H1 (cell line): Measurements from ENCODE around the gene MYL5. TPM values are rescaled to one million over a fixed set of nuclear protein-coding genes. Genes with fewer than 3 reads are reported as not detected.
A peak's percentile ranks its signal among the peaks of the same experiment; 100 is the strongest.

Experiments
- CTCF ChIA-PET: fragments of 300-600 bp; sonication (Branson Sonifier 250); formaldehyde crosslinking; loops from one replicate; lab custom pipeline; 2021; ENCODE audit not compliant: partially characterized antibody; lab: Charles Lee
- POLR2A ChIA-PET: fragments of 300-600 bp; sonication (Branson Sonifier 250); formaldehyde crosslinking; loops from one replicate; lab custom pipeline; 2021; ENCODE audit warnings: inconsistent platforms; ENCODE audit not compliant: partially characterized antibody; lab: Charles Lee
- DNase-seq, 2 experiments: peaks; one replicate each; pipeline versions ENCODE4 v3.0.0 to v3.0.0-alpha.2; 2010 to 2022; ENCODE audit warnings: low spot score in 2 of 2, low read depth in 1 of 2, mixed read lengths in 1 of 2
- FAIRE-seq: peaks from 2 replicates; lab custom pipeline; 2011; peaks lifted over from hg19 to GRCh38; lab: Jason Lieb, UNC
- H2AFZ ChIP-seq: 2 replicates; pipeline ENCODE4 v1.8.1; 2012; ENCODE audit warnings: low read length, inconsistent platforms
- H2AK5ac ChIP-seq: 2 replicates; pipeline ENCODE4 v1.6.1; 2013; ENCODE audit warnings: low read depth, low read length
- H2BK120ac ChIP-seq: replicated peaks from 2 replicates; pipeline ENCODE3; 2013; ENCODE audit warnings: low read depth, low read length, inconsistent platforms
- H2BK12ac ChIP-seq: 2 replicates; pipeline ENCODE4 v1.6.1; 2013; ENCODE audit warnings: low read depth, low read length
- H2BK15ac ChIP-seq: 2 replicates; pipeline ENCODE4 v1.6.1; 2013; ENCODE audit warnings: low read length
- H2BK20ac ChIP-seq: 2 replicates; pipeline ENCODE4 v1.6.1; 2013; ENCODE audit warnings: low read length
- H2BK5ac ChIP-seq: 2 replicates; pipeline ENCODE4 v1.6.1; 2013; ENCODE audit warnings: low read depth, low read length
- H3K14ac ChIP-seq: 2 replicates; pipeline ENCODE4 v1.6.1; 2013; ENCODE audit warnings: inconsistent platforms; ENCODE audit not compliant: insufficient read length
- H3K18ac ChIP-seq: 2 replicates; pipeline ENCODE4 v1.6.1; 2013; ENCODE audit warnings: low read length; ENCODE audit errors: extremely low read depth
- H3K23ac ChIP-seq: 2 replicates; pipeline ENCODE4 v1.6.1; 2013; ENCODE audit warnings: inconsistent platforms; ENCODE audit not compliant: insufficient read length
- H3K23me2 ChIP-seq: 2 replicates; pipeline ENCODE4 v1.6.1; 2013; ENCODE audit warnings: low read depth, low read length
- H3K27ac ChIP-seq: 2 replicates; pipeline ENCODE4 v1.6.1; 2011; ENCODE audit warnings: low read depth, low read length, inconsistent platforms
- H3K27me3 ChIP-seq, 4 experiments: replicated peaks in 1 of 4; 1 replicate in 1 of 4; 2 replicates in 3 of 4; pipeline versions ENCODE4 v1.6.1 to v1.8.1; 2011 to 2013; ENCODE audit warnings: low read length in 3 of 4, mild to moderate bottlenecking in 3 of 4, inconsistent platforms in 2 of 4, mixed read lengths in 2 of 4, moderate library complexity in 1 of 4; ENCODE audit not compliant: control insufficient read depth in 3 of 4, insufficient read depth in 3 of 4; ENCODE audit errors: extremely low read depth in 1 of 4
- H3K36me3 ChIP-seq, 4 experiments: 2 replicates each; pipeline versions ENCODE4 v1.6.1 to v1.8.1; 2011 to 2013; ENCODE audit warnings: mild to moderate bottlenecking in 4 of 4, low read length in 3 of 4, moderate library complexity in 2 of 4, control low read depth in 1 of 4, inconsistent platforms in 1 of 4; ENCODE audit not compliant: insufficient read depth in 4 of 4, control insufficient read depth in 2 of 4
- H3K4ac ChIP-seq: replicated peaks from 2 replicates; pipeline ENCODE3; 2013; ENCODE audit warnings: low read length, low read depth, mixed read lengths, inconsistent platforms; ENCODE audit not compliant: insufficient read length
- H3K4me1 ChIP-seq, 4 experiments: replicated peaks in 1 of 4; 1 replicate in 1 of 4; 2 replicates in 3 of 4; pipeline versions ENCODE4 v1.6.1 to v1.8.1; 2011 to 2013; ENCODE audit warnings: low read length in 3 of 4, inconsistent platforms in 2 of 4, mixed read lengths in 1 of 4; ENCODE audit not compliant: insufficient read depth in 4 of 4, control insufficient read depth in 3 of 4
- H3K4me2 ChIP-seq, 2 experiments: 2 replicates each; pipeline versions ENCODE4 v1.6.1 to v1.8.1; 2011 to 2013; ENCODE audit warnings: low read depth in 2 of 2, low read length in 2 of 2, control low read depth in 1 of 2, inconsistent platforms in 1 of 2, mild to moderate bottlenecking in 1 of 2; ENCODE audit not compliant: insufficient read depth in 1 of 2
- H3K4me3 ChIP-seq, 4 experiments: fragments of 200-600, 300-600 bp in 1 of 4; sonication (generic), shearing (Covaris generic), sonication (Bioruptor Twin) in 1 of 4; 2 replicates each; pipeline versions ENCODE4 v1.5.1 to v1.8.1; 2011 to 2016; ENCODE audit warnings: low read length in 4 of 4, low read depth in 3 of 4, control low read depth in 2 of 4, inconsistent platforms in 2 of 4, mild to moderate bottlenecking in 2 of 4, mixed read lengths in 1 of 4, moderate library complexity in 1 of 4; ENCODE audit not compliant: insufficient read depth in 2 of 4; ENCODE audit errors: extremely low read depth in 1 of 4
- H3K56ac ChIP-seq: replicated peaks from 2 replicates; pipeline ENCODE3; 2013; ENCODE audit warnings: low read depth, mild to moderate bottlenecking, mixed read lengths, low read length, inconsistent platforms; ENCODE audit not compliant: insufficient read length
- H3K79me1 ChIP-seq: 2 replicates; pipeline ENCODE4 v1.6.1; 2013; ENCODE audit warnings: low read depth, low read length, control low read depth
- H3K79me2 ChIP-seq, 2 experiments: 2 replicates each; pipeline versions ENCODE4 v1.6.1 to v1.8.1; 2012 to 2013; ENCODE audit warnings: low read length in 2 of 2, mild to moderate bottlenecking in 2 of 2, inconsistent platforms in 1 of 2; ENCODE audit not compliant: insufficient read depth in 2 of 2, control insufficient read depth in 1 of 2
- H3K9ac ChIP-seq, 4 experiments: replicated peaks in 1 of 4; 1 replicate in 1 of 4; 2 replicates in 3 of 4; pipeline versions ENCODE4 v1.6.1 to v1.8.1; 2011 to 2013; ENCODE audit warnings: low read depth in 3 of 4, low read length in 3 of 4, control low read depth in 2 of 4, mild to moderate bottlenecking in 2 of 4, moderate library complexity in 2 of 4, inconsistent platforms in 1 of 4; ENCODE audit errors: extremely low read depth in 1 of 4
- H3K9me3 ChIP-seq, 2 experiments: 2 replicates each; pipeline versions ENCODE4 v1.6.1 to v1.8.1; 2012 to 2013; ENCODE audit warnings: mild to moderate bottlenecking in 2 of 2, moderate library complexity in 2 of 2, control low read depth in 1 of 2, inconsistent platforms in 1 of 2, low read depth in 1 of 2, low read length in 1 of 2, mixed read lengths in 1 of 2; ENCODE audit not compliant: insufficient read depth in 2 of 2
- H4K20me1 ChIP-seq, 2 experiments: replicated peaks in 1 of 2; 2 replicates each; pipeline versions ENCODE3 to v1.8.1; 2011 to 2013; ENCODE audit warnings: inconsistent platforms in 2 of 2, low read length in 2 of 2, mild to moderate bottlenecking in 1 of 2; ENCODE audit not compliant: insufficient read depth in 2 of 2, control insufficient read depth in 1 of 2
- H4K5ac ChIP-seq: 2 replicates; pipeline ENCODE4 v1.6.1; 2013; ENCODE audit warnings: low read length, low read depth, mixed read lengths, inconsistent platforms; ENCODE audit not compliant: insufficient read length
- H4K8ac ChIP-seq: 2 replicates; pipeline ENCODE4 v1.8.0; 2013; ENCODE audit warnings: mild to moderate bottlenecking, moderate library complexity, low read length, inconsistent platforms; ENCODE audit not compliant: insufficient read depth; ENCODE audit errors: extremely low read depth
- H4K91ac ChIP-seq: replicated peaks from 2 replicates; pipeline ENCODE3; 2013; ENCODE audit warnings: low read length, mixed read lengths, inconsistent platforms; ENCODE audit not compliant: insufficient read length
- ASH2L ChIP-seq: fragments of 200-600, 300-600 bp; sonication (generic); IDR thresholded peaks from one replicate; pipeline ENCODE4 v1.7.1; 2017; ENCODE audit warnings: low read length
- BCL11A ChIP-seq, 2 experiments: IDR thresholded peaks; one replicate each; pipeline ENCODE4 v1.6.1; 2011; ENCODE audit warnings: low read depth in 2 of 2, low read length in 2 of 2, mild to moderate bottlenecking in 2 of 2
- CBX5 ChIP-seq: fragments of 300-800, 300-1000 bp; sonication (generic); IDR thresholded peaks from 2 replicates; pipeline ENCODE4 v1.7.1; 2016; ENCODE audit warnings: antibody characterized with exemption, low read length, low read depth
- CHD1 ChIP-seq: IDR thresholded peaks from 2 replicates; pipeline ENCODE4 v1.6.1; 2012; ENCODE audit warnings: low read depth, low read length, improper control_type of control experiment
- CREB1 ChIP-seq: IDR thresholded peaks from 2 replicates; pipeline ENCODE4 v1.6.1; 2012; ENCODE audit warnings: inconsistent platforms
- EZH2 ChIP-seq: fragments of 200-600 bp; sonication (generic); IDR thresholded peaks from 2 replicates; pipeline ENCODE4 v1.7.1; 2012; ENCODE audit warnings: low read depth, mild to moderate bottlenecking, moderate library complexity, low read length, inconsistent platforms; ENCODE audit not compliant: severe bottlenecking
- KDM1A ChIP-seq: fragments of 200-600, 300-600 bp; sonication (generic); IDR thresholded peaks from 2 replicates; pipeline ENCODE4 v1.7.1; 2016; ENCODE audit warnings: mild to moderate bottlenecking, low read length, borderline replicate concordance
- KDM4A ChIP-seq: IDR thresholded peaks from one replicate; pipeline ENCODE4 v1.7.1; 2012; ENCODE audit warnings: low read depth, mild to moderate bottlenecking, moderate library complexity, low read length, inconsistent platforms; ENCODE audit not compliant: severe bottlenecking
- MAFK ChIP-seq: IDR thresholded peaks from 2 replicates; pipeline ENCODE4 v1.6.1; 2012; ENCODE audit warnings: low read depth, mild to moderate bottlenecking, improper control_type of control experiment, low read length
- RXRA ChIP-seq: IDR thresholded peaks from 2 replicates; pipeline ENCODE4 v1.6.1; 2011; ENCODE audit warnings: low read depth, mild to moderate bottlenecking, low read length, moderate library complexity; ENCODE audit not compliant: insufficient read depth
- SIRT6 ChIP-seq: IDR thresholded peaks from one replicate; pipeline ENCODE4 v1.7.1; 2012; ENCODE audit warnings: low read length, inconsistent platforms
- SP4 ChIP-seq: IDR thresholded peaks from 2 replicates; pipeline ENCODE4 v1.6.1; 2012; ENCODE audit warnings: low read length, inconsistent platforms
- TEAD4 ChIP-seq: IDR thresholded peaks from 2 replicates; pipeline ENCODE4 v1.6.1; 2012; ENCODE audit warnings: low read depth, low read length, inconsistent platforms, mixed read lengths
- WGBS, 2 experiments: shearing (Covaris generic) in 1 of 2; methylation state at CpG; one replicate each; pipeline versions ENCODE4 v1.1.6 to v1.1.7; 2013 to 2015; ENCODE audit warnings: low lambda C conversion rate in 2 of 2, mixed read lengths in 2 of 2, inconsistent platforms in 1 of 2, low coverage in 1 of 2, missing lambda C conversion rate in 1 of 2; ENCODE audit not compliant: insufficient replicate concordance in 2 of 2, insufficient coverage in 1 of 2, insufficient read length in 1 of 2; ENCODE audit errors: extremely low coverage in 1 of 2, missing lambda C conversion rate in 1 of 2; 5-methylcytosine and 5-hydroxymethylcytosine counted together
- polyA plus RNA-seq, 7 experiments: library from polyadenylated mRNA; depleted of rRNA in 3 of 7; stranded (reverse) in 5 of 7; unstranded in 2 of 7; fragments of >200 nt in 5 of 7; fragments of 200-250 nt in 2 of 7; gene quantifications; 1 replicate in 5 of 7; 2 replicates in 1 of 7; 4 replicates in 1 of 7; pipeline versions ENCODE4 v1.2.1 to v1.2.3, GENCODE V29; 2011 to 2013; ENCODE audit warnings: missing spikeins in 2 of 7, mixed read lengths in 2 of 7
- total RNA-seq: library from RNA; stranded (reverse); fragmentation: NEBNext Ultra II Directional; extraction: Animal tissue kit (Norgen Biotek cat#: 25700); gene quantifications from 2 replicates; pipeline ENCODE4 v1.2.1, GENCODE V29; 2021

The MYL5 gene
- total and polyA plus RNA-seq, 2 of the 8 experiments (the other 6 are each of a cell fraction or from before 2014, with no cell fraction given): 5.7 to 6.8 TPM

DNA sequence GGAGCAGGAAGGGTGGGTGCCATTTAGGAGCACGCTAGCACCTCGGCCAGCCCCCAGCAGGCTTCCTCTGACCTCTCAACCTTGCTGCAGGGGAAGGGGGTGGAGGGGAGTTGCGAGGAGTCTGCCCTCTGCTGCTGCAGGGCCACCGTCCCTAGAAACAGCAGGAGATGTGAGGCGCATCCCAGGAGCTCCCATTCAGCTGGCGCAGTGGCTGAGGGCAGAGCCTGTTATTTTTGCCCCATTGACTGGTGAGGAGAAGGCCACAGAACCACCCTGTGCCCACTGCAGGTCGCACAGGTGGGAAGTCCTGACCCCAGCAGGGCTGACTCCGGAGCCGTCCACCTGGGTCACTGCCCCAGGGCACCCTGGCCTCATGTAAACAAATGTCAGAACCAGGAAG is 40.9 kb upstream of the MYL5 start:
- no peak overlapping the region for H3K4me3 ChIP-seq
- no peak for TF ChIP-seq BCL11A (IDR thresholded peaks at IDR 0.05; ENCODE audit: low read depth in 2 of 2, low read length in 2 of 2)
- no peak for TF ChIP-seq EZH2
- no peak for TF ChIP-seq ASH2L
- TF ChIP-seq MAFK: no peak
- no peak for TF ChIP-seq KDM1A
- no peak for TF ChIP-seq KDM4A
- no peak for TF ChIP-seq SIRT6
- TF ChIP-seq SP4: no peak
- TF ChIP-seq CREB1: no peak
- no peak for TF ChIP-seq RXRA
- no peak for TF ChIP-seq TEAD4
- TF ChIP-seq CHD1: no peak
- no peak for TF ChIP-seq CBX5
- TF ChIP-seq, all 59 proteins: peak for 0
- Histone ChIP-seq H2BK120ac (no peak overlapping the region), H3K23ac (no peak overlapping the region), H3K9ac (no peak overlapping the region), H3K9me3 (peaks cover 10 to 11% of the 10 kb centered on the region in 2 experiments; a peak in 3 of 4 replicates), H4K91ac (no peak overlapping the region), H2BK5ac (no peak overlapping the region), H2AK5ac (no peak overlapping the region), H3K4me1 (no peaks in the 10 kb centered on the region), H3K36me3 (no peaks in the 10 kb centered on the region), H3K14ac (no peak overlapping the region), H3K23me2 (no peaks in the 10 kb centered on the region), H2BK20ac (no peak overlapping the region), H2AFZ (no peak overlapping the region), H4K20me1 (peaks cover 0 to 2% of the 10 kb centered on the region in 2 experiments), H3K27me3 (no peaks in the 10 kb centered on the region; a peak in 1 of 7 replicates), H3K4me2 (no peak overlapping the region), H4K5ac (no peak overlapping the region), H4K8ac (peak overlapping the region; percentile 25; the same call in 1 of the 2 replicates), H2BK12ac (no peak overlapping the region), H3K18ac (no peak overlapping the region), H3K56ac (no peak overlapping the region), H3K27ac (no peak overlapping the region), H3K79me2 (no peaks in the 10 kb centered on the region), H3K79me1 (no peaks in the 10 kb centered on the region), H2BK15ac (no peak overlapping the region), H3K4ac (no peak overlapping the region)
- no peak for FAIRE-seq
- CTCF ChIA-PET: interaction anchor here (0.9 to 1.0 kb wide), 2 partner anchors 16 to 27 kb away, joined by 3 to 4 read pairs; no protein-coding TSS in a partner anchor
- no peak for DNase-seq
- 81% methylated on average over 9 of the region's 9 CpGs; no CpG with 5 or more reads in 1 of the 2 experiments for WGBS, 2 experiments
- POLR2A ChIA-PET: no interaction called here
